Measurements from ENCODE around the gene OIT3. TPM values are rescaled to one million over a fixed set of nuclear protein-coding genes. Genes with fewer than 3 reads are reported as not detected.

The OIT3 gene
- total RNA-seq, 2 experiments from 2014 or later: not detected

DNA sequence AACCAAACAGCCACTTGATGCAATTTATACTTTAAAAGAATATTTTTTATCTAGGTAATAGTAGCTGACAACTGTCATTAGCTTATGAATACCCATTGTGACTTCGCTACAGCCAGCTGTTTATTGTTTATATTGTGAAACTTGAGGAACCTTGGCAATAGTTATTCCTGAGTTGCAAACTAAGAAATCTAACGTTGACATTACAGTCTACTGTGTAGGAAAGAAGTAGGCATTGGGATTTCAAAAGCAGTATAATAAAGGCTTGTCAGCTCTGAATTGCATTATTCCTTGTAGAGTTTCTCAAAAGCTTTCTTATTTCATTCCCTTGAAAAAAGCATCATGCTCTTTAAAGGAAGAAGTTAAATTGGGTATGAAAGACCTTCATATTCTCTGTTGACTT is 42.7 kb upstream of the OIT3 start:
- peaks cover 25% of the 10 kb centered on the region for H3K9me3 ChIP-seq (ENCODE audit: low read length)
- BruUV-seq (replicated peaks): no TSS peak
- no peak overlapping the region for H2AFZ ChIP-seq (ENCODE audit: low read length)
- intact Hi-C loops (cut with micrococcal nuclease; ENCODE audit: unreplicated experiment): no loop called here
- CTCF ChIA-PET (ENCODE audit: unreplicated experiment): no interaction called here
- no peaks in the 10 kb centered on the region for H4K20me1 ChIP-seq (ENCODE audit: insufficient read depth, low read length)
- POLR2A ChIA-PET: interaction anchor here (0.6 to 1.1 kb wide), 3 partner anchors 106 to 265 kb away, joined by 3 to 4 read pairs (median 3); no protein-coding TSS in a partner anchor
- H3K4me2 ChIP-seq (ENCODE audit: low read length): no peak overlapping the region
- no peaks in the 10 kb centered on the region for H3K79me2 ChIP-seq (ENCODE audit: insufficient read depth, low read depth, low read length)
- no peak overlapping the region for H3K27ac ChIP-seq (ENCODE audit: low read depth, low read length, poor library complexity, severe bottlenecking)
- H3K4me1 ChIP-seq (ENCODE audit: insufficient read depth, low read length, poor library complexity, severe bottlenecking): no peaks in the 10 kb centered on the region
- H3K4me3 ChIP-seq (ENCODE audit: low read depth, low read length, poor library complexity, severe bottlenecking): no peak overlapping the region
- DNase-seq (ENCODE audit: low spot score): no peak
- H3K36me3 ChIP-seq (ENCODE audit: insufficient read depth, low read length): no peaks in the 10 kb centered on the region
- no peaks in the 10 kb centered on the region for H3K9me2 ChIP-seq (ENCODE audit: insufficient read depth, low read length)
- TF ChIP-seq, protein P1, sequence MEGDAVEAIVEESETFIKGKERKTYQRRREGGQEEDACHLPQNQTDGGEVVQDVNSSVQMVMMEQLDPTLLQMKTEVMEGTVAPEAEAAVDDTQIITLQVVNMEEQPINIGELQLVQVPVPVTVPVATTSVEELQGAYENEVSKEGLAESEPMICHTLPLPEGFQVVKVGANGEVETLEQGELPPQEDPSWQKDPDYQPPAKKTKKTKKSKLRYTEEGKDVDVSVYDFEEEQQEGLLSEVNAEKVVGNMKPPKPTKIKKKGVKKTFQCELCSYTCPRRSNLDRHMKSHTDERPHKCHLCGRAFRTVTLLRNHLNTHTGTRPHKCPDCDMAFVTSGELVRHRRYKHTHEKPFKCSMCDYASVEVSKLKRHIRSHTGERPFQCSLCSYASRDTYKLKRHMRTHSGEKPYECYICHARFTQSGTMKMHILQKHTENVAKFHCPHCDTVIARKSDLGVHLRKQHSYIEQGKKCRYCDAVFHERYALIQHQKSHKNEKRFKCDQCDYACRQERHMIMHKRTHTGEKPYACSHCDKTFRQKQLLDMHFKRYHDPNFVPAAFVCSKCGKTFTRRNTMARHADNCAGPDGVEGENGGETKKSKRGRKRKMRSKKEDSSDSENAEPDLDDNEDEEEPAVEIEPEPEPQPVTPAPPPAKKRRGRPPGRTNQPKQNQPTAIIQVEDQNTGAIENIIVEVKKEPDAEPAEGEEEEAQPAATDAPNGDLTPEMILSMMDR (conservative IDR thresholded peaks at IDR 0.05; ENCODE audit: low read length): no peak
- TF ChIP-seq EZH2phosphoT487 (IDR thresholded peaks at IDR 0.05; ENCODE audit: borderline replicate concordance, low read depth, low read length): no peak

DNA sequence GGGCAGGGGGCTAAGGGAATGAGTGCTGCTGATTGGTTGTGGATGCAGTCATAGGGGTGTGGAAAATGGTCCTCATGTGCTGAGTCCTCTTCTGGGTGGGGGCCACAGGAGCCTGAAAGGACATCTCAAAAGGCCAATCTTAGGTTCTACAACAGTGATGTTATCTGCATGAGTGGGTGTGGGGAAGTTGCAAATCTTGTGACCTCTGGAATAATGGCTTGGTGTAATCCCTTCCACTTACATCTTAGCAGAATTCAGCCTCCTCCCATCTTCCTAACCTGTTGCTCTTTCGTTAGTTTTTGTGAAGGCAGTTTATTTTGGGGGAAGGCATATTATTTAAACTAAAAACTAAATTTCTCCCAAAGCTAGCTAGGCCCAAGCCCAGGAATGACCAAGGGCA is 42.0 kb upstream of the OIT3 start:
- H4K20me1 ChIP-seq (ENCODE audit: insufficient read depth, low read length): no peaks in the 10 kb centered on the region
- no peak overlapping the region for H2AFZ ChIP-seq (ENCODE audit: low read length)
- H3K4me3 ChIP-seq (ENCODE audit: low read depth, low read length, poor library complexity, severe bottlenecking): no peak overlapping the region
- intact Hi-C loops (cut with micrococcal nuclease; ENCODE audit: unreplicated experiment): no loop called here
- CTCF ChIA-PET (ENCODE audit: unreplicated experiment): no interaction called here
- H3K9me3 ChIP-seq (ENCODE audit: low read length): peaks cover 25% of the 10 kb centered on the region
- H3K79me2 ChIP-seq (ENCODE audit: insufficient read depth, low read depth, low read length): no peaks in the 10 kb centered on the region
- POLR2A ChIA-PET: interaction anchor here (0.6 kb wide), 1 partner anchor 265 kb away, joined by 3 read pairs; no protein-coding TSS in a partner anchor
- no peak for DNase-seq (ENCODE audit: low spot score)
- no peaks in the 10 kb centered on the region for H3K9me2 ChIP-seq (ENCODE audit: insufficient read depth, low read length)
- TF ChIP-seq, protein P1 (conservative IDR thresholded peaks at IDR 0.05; ENCODE audit: low read length): no peak
- TF ChIP-seq EZH2phosphoT487 (IDR thresholded peaks at IDR 0.05; ENCODE audit: borderline replicate concordance, low read depth, low read length): no peak
- H3K4me1 ChIP-seq (ENCODE audit: insufficient read depth, low read length, poor library complexity, severe bottlenecking): no peaks in the 10 kb centered on the region
- H3K27ac ChIP-seq (ENCODE audit: low read depth, low read length, poor library complexity, severe bottlenecking): no peak overlapping the region
- no TSS peak for BruUV-seq (replicated peaks)
- H3K36me3 ChIP-seq (ENCODE audit: insufficient read depth, low read length): no peaks in the 10 kb centered on the region
- H3K4me2 ChIP-seq (ENCODE audit: low read length): no peak overlapping the region

DNA sequence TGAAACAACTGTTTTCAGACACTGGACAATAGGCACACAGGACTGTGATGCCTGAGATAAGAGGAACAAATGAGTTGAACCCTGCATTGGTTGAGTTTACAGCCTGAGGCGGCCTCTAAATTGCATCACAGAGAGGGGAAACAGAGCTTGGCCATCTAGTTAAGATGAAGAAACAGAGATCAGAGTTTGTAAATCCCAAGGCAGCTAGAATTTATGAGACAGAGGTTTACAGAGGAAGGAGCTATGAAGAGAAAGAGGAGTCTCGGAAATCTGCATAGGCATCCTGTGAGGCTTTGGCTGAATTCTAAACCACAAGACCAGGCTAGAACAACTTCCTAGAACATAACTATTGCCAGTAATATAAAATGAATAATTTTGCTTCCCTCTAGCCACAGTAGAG is 41.0 kb upstream of the OIT3 start:
- Histone ChIP-seq H3K27ac (ENCODE audit: low read depth, low read length, poor library complexity, severe bottlenecking) (no peak overlapping the region), H3K4me1 (ENCODE audit: insufficient read depth, low read length, poor library complexity, severe bottlenecking) (no peaks in the 10 kb centered on the region), H3K9me2 (ENCODE audit: insufficient read depth, low read length) (no peaks in the 10 kb centered on the region), H3K9me3 (ENCODE audit: low read length) (peaks cover 25% of the 10 kb centered on the region), H3K4me3 (ENCODE audit: low read depth, low read length, poor library complexity, severe bottlenecking) (no peak overlapping the region), H3K36me3 (ENCODE audit: insufficient read depth, low read length) (no peaks in the 10 kb centered on the region), H3K4me2 (ENCODE audit: low read length) (no peak overlapping the region), H2AFZ (ENCODE audit: low read length) (no peak overlapping the region), H3K79me2 (ENCODE audit: insufficient read depth, low read depth, low read length) (no peaks in the 10 kb centered on the region), H4K20me1 (ENCODE audit: insufficient read depth, low read length) (no peaks in the 10 kb centered on the region)
- BruUV-seq (replicated peaks): no TSS peak
- DNase-seq (ENCODE audit: low spot score): no peak
- intact Hi-C loops (cut with micrococcal nuclease; ENCODE audit: unreplicated experiment): no loop called here
- ChIA-PET POLR2A (no interaction called here), CTCF (ENCODE audit: unreplicated experiment) (no interaction called here)
- TF ChIP-seq EZH2phosphoT487 (IDR thresholded peaks at IDR 0.05; ENCODE audit: borderline replicate concordance, low read depth, low read length): no peak
- TF ChIP-seq, protein P1 (conservative IDR thresholded peaks at IDR 0.05; ENCODE audit: low read length): no peak
